ENCODE measurements around the gene PHLPP1.

GRCh38 chr18:62796216-62796621 lies 80.9 kb downstream of the PHLPP1 start:
- TF ChIP-seq CTCF (conservative IDR thresholded peaks at IDR 0.05; ENCODE audit: low read depth in 2 of 2) (no peak), EZH2phosphoT487 (IDR thresholded peaks at IDR 0.05; ENCODE audit: unreplicated experiment) (no peak), POLR2AphosphoS5 (IDR thresholded peaks at IDR 0.05; ENCODE audit: low read depth) (no peak), CREB1 (CRISPR knock-in tag; IDR thresholded peaks at IDR 0.05; ENCODE audit: low read depth) (no peak), REST (IDR thresholded peaks at IDR 0.05; ENCODE audit: unreplicated experiment) (no peak), EZH2 (IDR thresholded peaks at IDR 0.05; ENCODE audit: low read depth, unreplicated experiment) (no peak), ETS1 (IDR thresholded peaks at IDR 0.05) (no peak), ZNF462 (CRISPR knock-in tag; IDR thresholded peaks at IDR 0.05) (no peak), STAT1 (IDR thresholded peaks at IDR 0.05; ENCODE audit: unreplicated experiment) (no peak), JUNB (IDR thresholded peaks at IDR 0.05; ENCODE audit: unreplicated experiment) (no peak), ZNF331 (CRISPR knock-in tag; IDR thresholded peaks at IDR 0.05; ENCODE audit: low read depth) (no peak)
